Measurements from ENCODE around the gene AKNA.

AKNA gene

DNA sequence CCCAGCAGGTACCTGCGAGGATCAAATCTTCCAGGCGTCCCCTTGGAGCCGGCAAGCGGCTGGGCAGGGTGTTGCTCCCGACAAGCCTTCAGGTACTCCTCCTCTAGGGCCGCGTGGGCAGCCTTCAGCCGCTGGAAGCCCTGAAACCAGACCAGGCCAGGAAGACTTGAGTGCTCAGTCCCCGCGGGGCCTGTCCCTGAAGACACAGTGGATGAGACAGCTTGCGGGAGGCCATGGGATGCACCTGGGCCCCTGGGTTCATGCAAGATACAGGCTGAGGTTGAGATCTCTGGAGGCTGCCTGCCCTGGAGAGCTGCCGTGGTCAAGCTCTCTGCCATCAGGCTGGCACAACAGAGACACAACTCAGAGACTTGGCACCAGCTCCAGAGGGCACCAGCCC lies 25.4 kb downstream of the AKNA start:
- DNase-seq (ENCODE audit: low read depth) = no peak

DNA sequence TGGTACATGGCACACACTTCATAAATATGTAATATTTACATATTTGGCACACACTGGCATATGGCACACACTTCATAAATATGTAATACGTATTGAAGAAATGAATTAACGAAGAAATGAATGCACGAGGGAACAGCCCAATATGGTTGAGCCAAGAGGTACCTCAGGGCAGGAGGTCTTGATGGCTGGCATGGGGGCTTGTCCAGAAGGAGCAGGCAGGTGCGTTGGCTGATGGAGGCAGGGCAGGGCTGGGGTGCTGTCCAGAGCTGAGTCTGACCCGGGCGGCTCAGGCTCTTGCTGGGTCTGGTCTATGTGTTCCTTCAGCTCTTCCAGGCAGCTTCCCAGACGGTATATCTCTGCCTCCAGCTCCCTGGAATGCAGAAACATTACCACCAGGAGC lies 26.2 kb downstream of the AKNA start:
- no peak for DNase-seq (ENCODE audit: low read depth)

DNA sequence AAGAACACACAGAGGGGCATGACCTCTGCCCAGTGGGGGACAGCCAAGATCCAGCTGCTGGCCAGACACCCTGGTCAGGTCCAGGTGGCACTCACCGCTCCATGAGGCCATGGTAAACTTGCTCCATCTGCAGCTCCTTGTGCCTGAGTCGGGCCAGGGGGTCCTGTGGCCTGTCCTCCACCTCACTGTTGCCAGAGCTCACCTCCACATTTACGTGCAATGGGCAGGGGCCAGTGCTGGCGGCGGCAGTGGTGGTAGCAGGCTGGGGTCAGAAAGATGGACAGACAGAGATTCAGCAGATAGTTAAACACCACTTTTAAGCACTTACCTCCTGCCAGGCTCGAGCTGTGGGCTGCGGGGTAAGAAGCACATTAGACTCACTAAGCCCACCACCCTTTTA lies 28.0 kb downstream of the AKNA start:
- no peak for DNase-seq (ENCODE audit: low read depth)

DNA sequence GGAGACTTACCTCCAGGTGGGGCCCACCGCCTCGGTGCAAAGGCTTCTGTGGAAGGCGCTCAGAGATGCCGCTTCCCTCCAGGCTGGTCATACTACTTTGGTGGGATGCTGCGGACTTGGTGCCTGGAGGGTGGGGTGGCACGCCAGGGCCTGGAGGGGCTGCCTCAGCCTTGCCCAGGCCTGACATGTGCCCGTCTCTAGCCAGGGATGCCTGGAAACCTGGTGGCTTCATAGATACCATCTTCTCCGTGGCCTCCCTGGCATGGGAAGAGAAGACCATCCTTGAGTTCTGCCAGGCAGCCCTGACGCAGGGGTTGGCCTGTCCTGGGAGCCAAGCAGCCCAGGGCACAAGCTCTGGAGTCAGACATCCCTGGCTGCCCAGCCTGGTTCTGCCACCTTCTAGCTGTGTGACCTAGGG lies 29.9 kb downstream of the AKNA start:
- no peak for DNase-seq (ENCODE audit: low read depth)

DNA sequence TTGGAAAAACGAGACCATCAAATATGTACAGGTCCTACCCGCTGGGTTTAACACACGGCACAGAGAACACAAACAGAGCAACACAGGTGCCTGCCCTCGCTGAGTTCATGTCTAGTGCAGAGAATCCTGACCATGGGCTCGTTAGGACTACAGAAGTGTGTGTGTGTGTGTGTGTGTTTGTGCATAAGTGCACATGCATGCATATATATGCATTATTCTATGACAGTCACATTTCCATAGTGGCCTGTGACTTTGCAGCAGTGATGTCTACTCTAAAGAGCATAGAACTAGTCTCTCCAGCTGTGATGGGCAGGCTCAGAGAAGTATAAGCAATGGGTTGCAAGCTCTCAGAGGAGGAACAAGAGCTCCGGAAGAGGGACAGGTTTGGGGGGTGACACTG lies 30.4 kb downstream of the AKNA start:
- no peak for DNase-seq (ENCODE audit: low read depth)

DNA sequence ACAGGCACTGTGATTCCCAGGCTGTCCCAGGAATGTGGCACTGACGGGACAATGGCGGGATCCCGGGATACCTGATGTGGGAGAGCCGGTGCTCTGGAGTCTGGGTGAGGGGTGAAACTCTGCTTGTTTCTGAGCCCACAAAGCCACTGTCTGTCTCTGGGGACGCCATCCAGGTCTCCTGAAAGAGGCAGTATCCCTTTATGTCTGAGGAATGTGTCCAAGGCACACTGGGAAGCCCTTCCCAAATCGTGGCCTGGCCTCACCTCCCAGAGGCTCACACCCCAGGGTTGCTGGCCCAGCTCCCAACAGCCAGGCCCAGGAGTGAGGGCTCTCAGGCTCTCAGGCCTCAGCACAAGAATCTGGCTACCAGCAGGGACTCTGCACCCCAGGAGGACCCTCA lies 31.0 kb downstream of the AKNA start:
- no peak for DNase-seq (ENCODE audit: low read depth)

DNA sequence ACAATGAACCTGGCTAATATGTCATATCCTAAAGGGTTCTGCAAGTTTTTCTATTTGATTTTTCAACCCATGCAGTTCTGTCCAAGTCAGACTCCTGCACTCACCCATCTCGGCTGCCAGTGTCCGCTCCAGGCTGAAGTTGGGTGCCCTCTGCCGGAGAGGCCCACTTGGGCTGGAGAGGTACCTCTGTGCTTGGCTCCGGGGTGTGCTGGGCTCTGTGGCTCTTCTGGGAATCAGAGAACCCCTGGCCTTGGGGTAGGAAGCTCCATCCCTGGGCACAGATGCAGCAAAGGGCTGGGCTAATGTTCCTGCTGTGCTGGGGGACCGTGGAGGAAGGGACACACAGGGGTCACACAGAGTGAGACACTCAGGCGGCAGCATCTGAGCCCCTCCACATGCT lies 32.0 kb downstream of the AKNA start:
- DNase-seq (ENCODE audit: low read depth) = no peak

DNA sequence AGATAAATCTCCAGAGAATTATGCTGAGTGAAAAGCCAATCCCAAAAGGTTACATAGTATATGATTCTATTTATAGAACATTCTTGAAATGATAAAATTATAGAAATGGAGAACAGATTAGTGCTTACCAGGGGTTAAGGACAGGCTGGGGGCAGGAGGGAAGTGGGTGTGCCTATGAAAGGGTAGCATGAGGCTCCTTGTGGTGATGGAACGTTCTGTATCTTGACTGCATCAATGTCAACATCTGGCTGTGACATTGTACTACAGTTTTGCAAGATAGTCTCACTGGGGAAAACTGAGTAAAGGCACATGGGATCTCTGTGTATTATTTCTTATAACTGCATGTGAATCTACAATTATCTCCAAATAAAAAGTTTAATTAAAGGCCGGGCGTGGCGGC lies 35.9 kb downstream of the AKNA start:
- DNase-seq (ENCODE audit: low read depth) = no peak

DNA sequence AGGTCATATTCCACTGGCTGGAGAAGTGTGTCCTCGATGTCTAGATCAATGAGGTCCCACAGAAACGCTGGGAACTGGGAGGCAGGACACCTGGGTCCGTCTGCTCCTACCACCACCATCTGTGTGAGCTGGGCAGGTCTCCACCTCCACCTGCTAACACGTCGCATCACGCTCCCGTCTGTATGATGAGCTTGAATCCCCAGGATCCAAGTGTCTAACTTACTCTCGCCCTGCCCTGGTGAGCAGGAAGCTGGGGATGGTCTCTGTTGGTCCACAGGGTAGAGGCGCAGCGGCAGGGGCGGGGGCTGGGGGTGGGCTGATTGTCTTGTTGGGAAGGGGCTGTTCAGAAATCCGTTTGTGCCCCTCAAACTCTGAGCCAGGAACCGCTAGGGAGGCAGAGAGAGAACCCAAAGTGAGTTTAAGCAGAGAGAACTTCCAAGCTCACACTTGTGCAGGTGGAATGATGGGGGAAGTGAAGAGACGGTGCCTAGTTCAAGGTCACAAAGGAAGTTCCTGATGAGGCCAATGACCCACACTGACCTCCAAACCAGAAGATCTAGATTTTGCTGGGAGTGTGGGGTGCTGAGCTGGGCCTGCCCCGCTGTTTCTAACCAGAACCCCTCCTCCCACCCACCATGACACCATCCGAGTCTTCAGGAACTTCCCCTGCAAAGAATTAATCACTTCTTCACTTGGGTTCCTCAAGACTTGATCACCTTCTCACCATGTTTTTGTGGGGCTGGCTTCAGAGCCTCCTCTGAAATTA lies 37.0 kb downstream of the AKNA start:
- no peak for DNase-seq (ENCODE audit: low read depth)

DNA sequence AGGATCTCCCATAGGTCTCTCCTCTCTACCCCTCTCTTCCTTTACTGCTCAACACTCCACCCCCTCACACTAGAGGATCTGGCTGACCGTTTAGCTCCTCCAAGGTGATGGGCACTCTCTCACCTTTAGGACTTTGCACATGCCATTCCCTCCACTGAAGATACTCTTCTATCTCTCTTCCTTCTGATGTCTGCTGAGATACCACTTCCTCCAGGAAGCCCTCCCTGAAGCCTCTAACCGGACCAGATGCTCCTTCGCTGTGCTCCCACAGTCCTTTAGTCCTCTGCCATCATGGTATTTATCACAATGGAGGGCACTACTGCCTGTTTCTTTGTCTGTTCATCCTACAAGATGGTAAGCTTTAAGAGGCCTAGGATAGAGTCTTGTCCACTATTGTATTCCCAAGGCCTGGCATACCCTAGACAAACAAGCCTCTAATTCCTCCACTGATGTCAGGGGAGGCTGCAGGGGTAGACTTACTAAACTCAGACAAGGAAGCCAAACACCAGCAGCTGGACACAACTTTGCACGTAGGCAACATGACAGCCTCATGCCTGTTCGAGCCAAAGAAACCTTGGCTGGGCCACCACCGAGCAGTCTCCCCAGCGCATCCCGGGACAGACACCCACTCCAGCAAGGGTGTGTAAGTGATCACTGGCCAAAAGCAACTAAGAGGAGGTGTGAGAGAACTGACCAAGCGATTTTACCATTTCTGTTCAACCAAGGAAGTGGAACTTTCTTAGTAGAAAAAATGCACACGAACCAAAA lies 37.9 kb downstream of the AKNA start:
- no peak for DNase-seq (ENCODE audit: low read depth)

DNA sequence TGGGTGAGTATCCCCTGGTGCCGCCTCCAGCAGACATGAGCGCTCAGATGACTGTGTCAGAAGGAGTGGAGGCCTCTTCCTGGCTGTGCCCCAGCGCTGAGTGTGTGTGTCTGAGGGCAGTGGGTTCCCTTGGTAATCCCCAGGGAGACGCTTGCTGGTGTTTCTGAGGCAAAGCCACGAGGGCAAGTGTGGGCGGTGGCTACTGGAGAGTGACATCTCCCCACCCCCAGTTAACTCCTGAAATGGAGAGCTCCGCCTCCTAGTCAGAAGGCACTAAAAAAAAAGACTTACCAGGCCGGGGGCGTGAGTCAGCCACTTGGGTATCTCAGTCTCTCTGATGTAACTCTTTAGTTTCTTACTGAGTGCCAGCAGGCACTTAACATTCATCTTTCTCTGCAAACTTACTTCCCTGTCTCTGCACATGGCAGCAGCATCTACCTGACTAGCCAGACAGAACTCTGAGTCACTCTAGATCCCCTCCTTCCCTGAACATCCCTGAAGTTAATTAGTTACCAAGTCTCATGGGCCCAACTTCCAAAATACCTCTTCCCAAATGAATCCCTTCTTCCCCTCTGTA lies 38.8 kb downstream of the AKNA start:
- DNase-seq (ENCODE audit: low read depth) = peak; percentile 82

DNA sequence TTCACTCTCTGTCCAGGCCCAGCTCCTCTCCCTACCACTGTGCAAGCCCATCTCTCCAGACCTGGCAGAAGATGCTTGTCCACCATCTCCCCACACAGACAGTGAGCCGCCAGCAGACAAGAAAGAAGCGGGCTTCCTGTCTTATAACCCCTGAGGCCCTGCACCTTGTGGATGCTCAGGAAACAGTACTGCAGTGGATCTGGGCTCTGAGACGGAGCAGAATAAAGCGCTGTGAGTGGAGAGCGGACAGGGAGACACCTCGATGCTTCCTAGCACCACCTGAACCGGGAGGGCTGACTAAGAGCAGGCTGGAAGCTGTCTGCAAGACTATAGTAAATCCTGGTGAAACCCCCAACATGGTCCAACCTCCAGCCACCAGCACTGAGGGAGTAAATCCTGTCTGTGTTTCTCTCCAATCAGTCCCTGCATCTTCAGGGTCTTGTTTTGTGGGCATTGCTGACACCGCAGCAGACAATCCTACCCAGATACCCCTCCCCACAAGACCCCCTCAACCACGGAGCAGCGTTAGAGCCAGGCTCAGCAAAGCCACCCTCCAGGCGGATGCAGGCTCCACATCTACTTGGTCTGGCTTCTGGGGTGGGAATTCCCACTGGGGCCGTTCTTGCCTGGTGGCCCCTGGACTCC lies 39.4 kb downstream of the AKNA start:
- DNase-seq (ENCODE audit: low read depth) = no peak

DNA sequence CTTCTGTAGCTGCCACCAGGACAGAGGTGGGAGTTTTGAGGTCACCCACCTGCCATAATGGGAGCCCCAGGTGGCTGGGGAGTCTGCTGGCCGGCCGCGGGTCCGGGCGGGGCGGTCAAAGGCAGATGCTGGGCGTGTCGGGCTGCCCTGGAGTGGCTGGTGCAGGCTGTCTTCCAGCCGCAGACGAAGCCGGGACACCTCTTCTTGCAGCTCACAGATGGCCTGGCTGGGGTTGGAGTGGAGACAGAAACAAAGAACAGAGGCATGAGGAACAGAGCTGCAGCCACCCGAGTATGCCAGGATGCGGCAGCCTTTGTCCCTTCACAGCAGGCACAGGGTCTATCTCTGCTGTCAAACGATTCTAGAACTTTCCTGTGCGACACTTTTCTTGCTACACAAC lies 40.1 kb downstream of the AKNA start:
- no peak for DNase-seq (ENCODE audit: low read depth)

DNA sequence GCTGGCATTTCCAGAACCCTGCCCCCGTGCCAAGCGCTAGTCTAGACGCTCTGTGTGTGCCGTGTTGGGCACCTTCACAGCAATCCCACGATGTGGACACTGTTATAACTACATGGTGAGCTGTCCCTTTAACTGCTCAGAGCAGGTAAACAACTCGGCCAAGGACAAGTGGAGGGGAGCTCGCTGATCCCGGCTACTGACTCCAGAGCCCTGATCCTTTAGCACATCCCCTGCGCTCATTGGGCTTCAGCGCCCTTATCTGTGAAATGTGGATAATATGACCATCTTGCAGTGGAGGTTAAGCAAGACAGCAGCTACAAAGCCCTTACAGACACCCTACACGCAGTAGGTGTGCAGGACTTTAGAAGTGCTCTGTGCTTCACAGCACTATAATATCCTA lies 41.6 kb downstream of the AKNA start:
- DNase-seq (ENCODE audit: low read depth) = no peak

DNA sequence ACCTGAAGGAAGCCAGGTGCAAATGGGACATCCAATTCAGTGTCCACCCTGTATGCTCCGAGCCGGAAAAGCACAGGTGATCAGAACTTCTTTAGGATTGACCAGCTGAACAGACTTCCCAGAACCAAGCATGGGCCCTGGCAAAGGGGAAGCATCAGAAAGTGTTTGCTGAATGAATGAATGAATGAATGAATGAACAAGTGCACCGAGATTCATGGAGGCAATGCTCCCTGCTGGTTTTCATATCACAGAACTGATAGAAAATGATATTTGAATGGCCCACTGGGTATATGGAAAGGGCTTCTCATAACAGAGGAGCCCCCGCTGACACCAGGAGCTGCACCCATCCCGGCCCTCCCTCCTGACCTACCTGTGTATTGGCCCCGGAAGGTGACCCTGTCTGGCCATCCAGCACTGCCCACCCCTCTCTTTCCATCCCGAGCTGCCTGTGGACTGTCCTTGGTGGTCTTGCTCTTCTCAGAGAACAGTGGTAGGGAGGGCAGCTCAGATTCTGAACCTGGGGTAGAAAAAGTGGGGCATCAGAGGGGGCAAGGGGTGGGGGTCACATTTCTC lies 42.2 kb downstream of the AKNA start:
- DNase-seq (ENCODE audit: low read depth) = no peak

DNA sequence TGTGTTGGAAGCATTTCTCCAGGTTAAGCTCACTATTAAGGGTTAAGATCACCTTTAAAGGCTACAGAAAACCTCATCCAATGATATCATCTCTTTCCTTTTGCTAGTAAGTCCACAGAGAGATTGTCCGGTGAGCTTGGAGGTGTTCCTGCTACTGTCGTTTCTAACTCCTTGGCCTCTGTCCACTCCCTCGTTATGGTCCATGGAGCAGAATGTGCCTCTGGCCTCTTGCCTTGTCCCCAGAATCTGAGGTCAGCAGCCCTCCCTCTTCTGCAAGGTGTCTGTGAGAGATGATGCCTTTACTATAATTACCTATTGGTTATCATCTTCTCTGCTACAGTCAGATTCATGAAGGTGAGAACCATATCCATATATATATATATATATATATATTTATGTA lies 43.1 kb downstream of the AKNA start:
- DNase-seq (ENCODE audit: low read depth) = no peak

DNA sequence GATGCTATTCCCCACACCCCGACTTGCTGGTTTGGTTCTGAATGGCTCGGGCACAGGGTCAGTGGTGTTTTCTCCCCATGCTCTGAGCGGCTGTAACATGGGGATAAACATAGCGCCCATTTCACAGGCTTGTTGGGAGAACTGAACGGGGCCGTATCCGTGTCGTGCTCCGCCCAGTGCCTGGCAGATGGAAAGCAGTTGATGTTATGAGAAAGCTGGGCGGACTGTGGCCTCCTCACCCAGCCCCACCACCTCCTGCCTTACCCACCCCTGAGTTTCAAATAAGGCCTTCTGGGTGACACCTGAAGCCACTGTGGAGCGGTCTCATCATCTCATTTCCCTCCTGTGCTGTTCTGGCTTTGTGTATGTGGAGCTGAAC lies 43.6 kb downstream of the AKNA start:
- no peak for DNase-seq (ENCODE audit: low read depth)

DNA sequence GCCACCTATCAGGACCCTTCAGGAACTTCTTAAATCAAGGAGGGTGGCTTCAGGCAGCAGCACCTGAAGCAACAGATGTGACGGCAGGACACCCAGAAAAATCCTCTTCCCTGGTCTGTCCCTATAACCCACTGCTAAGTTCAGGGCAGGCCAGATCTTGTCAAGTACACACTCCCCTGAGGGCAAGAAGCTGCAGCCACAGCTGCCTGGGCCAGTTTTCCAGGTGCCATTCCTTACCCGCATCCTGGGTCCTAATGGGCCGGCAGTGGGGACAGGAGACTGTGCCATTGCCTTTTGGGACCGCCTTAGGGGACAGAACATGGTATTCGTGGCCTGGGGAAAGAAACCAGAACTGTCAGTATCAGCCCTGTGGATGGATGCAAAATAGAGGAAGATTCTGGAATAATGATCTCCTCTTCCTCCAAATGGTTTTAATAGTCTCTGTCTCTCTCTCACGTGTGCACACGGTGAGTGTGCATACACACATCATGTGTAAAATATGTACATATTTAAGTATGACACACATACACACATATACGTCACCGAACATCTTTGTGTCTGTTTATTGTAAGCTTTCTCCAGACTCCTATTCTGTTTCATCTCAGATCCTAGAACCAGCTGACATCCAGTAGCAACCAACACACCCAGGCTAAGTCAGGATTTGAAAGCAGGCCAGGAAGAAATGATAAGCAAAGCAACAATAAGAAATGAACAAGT lies 44.2 kb downstream of the AKNA start:
- no peak for DNase-seq (ENCODE audit: low read depth)

DNA sequence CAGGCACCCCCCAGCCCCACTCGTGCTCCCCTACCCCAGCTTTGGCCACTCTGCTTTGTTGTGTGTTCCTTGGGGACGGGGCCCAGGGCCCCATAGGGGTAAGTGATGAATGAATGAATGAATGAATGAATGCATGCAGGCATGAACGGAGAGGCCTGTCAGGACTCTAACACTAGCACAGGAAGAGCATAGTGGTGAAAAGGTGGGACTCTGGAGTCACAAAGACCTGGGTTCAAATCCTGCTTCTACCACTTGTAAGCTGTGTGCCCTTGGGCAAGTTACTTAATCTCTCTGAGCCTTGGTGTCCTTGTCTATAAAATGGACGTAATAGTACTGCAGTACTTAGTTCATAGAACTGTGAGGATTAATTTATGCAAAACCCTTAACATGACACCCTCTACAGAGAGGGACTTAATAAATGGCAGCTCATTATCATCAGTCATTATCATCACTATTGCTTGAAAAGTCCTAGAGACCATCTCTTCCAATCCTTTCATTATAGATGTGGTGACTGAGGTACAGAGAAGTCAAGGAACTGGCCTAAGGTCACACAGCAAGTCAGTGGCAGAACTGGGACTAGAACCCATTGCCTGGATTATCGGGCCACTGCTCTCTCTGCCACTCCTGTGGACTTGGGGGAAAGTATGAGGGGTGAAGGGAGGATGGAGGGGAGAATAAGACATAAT lies 44.9 kb downstream of the AKNA start:
- DNase-seq (ENCODE audit: low read depth) = no peak

DNA sequence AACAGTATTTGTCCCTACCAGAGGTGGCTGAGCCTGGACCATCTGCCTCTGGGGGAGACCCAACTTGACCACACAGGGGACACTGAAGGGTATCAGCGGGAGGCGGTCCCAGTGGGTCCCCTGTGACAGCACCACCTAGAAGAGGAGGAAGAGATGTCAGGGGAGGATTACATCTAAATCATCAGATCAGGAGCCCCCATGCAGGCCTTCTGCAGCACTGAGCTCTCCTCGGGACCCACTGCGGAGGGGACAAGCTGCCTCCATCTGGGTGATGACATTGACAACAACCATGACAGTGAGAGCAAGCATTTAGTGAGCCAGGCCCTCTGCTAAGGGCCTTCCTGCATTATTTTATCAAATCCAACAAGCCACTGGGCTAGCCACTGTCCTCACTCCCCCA lies 45.8 kb downstream of the AKNA start:
- no peak for DNase-seq (ENCODE audit: low read depth)

DNA sequence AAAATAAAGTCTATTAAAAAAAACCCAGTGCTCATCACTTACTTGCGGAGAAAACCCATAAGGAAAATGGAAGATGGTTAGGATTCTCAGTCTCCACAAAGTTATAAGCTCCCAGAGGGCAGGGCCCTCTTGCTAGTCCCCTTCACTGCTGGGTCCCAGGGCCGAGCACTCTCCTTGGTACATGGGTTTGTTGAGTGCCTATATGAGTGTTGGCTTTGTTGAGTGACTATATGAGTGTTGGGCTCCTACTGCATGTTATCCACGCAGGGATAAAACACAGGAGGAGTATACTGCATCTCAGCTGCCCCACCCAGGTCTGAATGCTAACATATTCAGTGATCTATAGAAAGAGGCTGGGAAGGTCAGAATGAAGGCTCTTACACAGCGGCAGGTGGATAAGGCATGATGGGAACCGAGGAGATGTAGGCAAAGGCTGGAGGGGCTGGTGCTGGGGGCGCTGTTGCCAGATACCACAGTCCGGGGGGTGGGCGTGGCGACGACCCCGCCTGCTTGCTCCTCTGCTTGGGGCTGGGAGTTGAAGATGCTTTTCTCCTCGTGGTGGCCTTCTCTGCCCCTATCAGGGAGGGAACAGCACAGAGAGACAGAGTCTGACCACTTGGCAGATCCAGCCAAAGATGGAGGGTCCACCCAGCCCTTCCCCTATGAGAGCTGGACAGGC lies 46.5 kb downstream of the AKNA start:
- no peak for DNase-seq (ENCODE audit: low read depth)

Data from stimulated activated CD8-positive, alpha-beta memory T cell treated with anti-CD3 and anti-CD28 coated beads, Interleukin-4, amount 100 ng/mL, for 24 hours (primary cell).